Neural crest cell (in vitro differentiated cells): ENCODE results near the gene REPS1. TPM values are rescaled to one million over a fixed set of nuclear protein-coding genes. Genes with fewer than 3 reads are reported as not detected.
"Not testable (repeated sequence)": the region's sequence is repeated elsewhere in the genome, so short reads cannot be mapped to it uniquely, and the experiment has no call there.

Experiments
- DNase-seq: peaks from one replicate; pipeline ENCODE4 v3.0.0; 2021; ENCODE audit warnings: low read depth, mixed read lengths, low spot score
- H3K27ac Mint-ChIP-seq: one replicate; pipeline ENCODE4 v1.8.0; 2021; ENCODE audit warnings: mild to moderate bottlenecking, mixed read lengths; ENCODE audit not compliant: unreplicated experiment
- H3K27me3 Mint-ChIP-seq: 2 replicates; pipeline ENCODE4 v1.8.0; 2021; ENCODE audit warnings: low read depth, mild to moderate bottlenecking, mixed read lengths
- H3K36me3 Mint-ChIP-seq: 2 replicates; pipeline ENCODE4 v1.8.0; 2021; ENCODE audit warnings: low read depth, mild to moderate bottlenecking, mixed read lengths
- H3K4me1 Mint-ChIP-seq: 2 replicates; pipeline ENCODE4 v1.8.0; 2021; ENCODE audit warnings: mixed read lengths
- H3K4me3 Mint-ChIP-seq: one replicate; pipeline ENCODE4 v1.8.0; 2021; ENCODE audit warnings: mild to moderate bottlenecking, mixed read lengths
- H3K9me3 Mint-ChIP-seq: 2 replicates; pipeline ENCODE4 v1.8.0; 2021; ENCODE audit warnings: mixed read lengths
- CTCF ChIP-seq: fragments of 200-600 bp; sonication (generic); conservative IDR thresholded peaks from 2 replicates; pipeline ENCODE4 v1.5.0; 2021; ENCODE audit warnings: antibody characterized with exemption, mild to moderate bottlenecking
- total RNA-seq: library from RNA; stranded (reverse); gene quantifications from 2 replicates; pipeline ENCODE4 v1.2.1, GENCODE V29; 2021

Gene REPS1
- total RNA-seq, 1 donor from 2014 or later: 61.1 TPM

GRCh38 chr6:139028658-139029469, 40.8 kb upstream of the REPS1 start, which contains the start of gene ABRACL:
TSS of gene ABRACL (plus strand) at chr6:139028745. CDS start at chr6:139034161, 5,416 bp downstream.
- peak; percentile 45 for DNase-seq
- H3K27ac Mint-ChIP-seq: peak within 1 kb of the TSS; percentile 97
- H3K4me1 Mint-ChIP-seq: peaks cover 27% of the 10 kb centered on the region
- no peaks in the 10 kb centered on the region for H3K9me3 Mint-ChIP-seq
- H3K36me3 Mint-ChIP-seq: peaks cover under 1% of the 10 kb centered on the region
- TF ChIP-seq CTCF: no peak
- H3K4me3 Mint-ChIP-seq: peak within 1 kb of the TSS; percentile 97
- H3K27me3 Mint-ChIP-seq: no peaks in the 10 kb centered on the region

- H3K9me3 Mint-ChIP-seq: no peaks in the 10 kb centered on the region
- H3K4me1 Mint-ChIP-seq: peaks cover 22% of the 10 kb centered on the region
- DNase-seq: no peak
- no peak for TF ChIP-seq CTCF
- peak overlapping the region; percentile 97 for H3K27ac Mint-ChIP-seq
- no peaks in the 10 kb centered on the region for H3K36me3 Mint-ChIP-seq
- peak overlapping the region; percentile 97 for H3K4me3 Mint-ChIP-seq
- no peaks in the 10 kb centered on the region for H3K27me3 Mint-ChIP-seq
Observed at GRCh38 chr6:139028215-139028657, 40.2 kb upstream of the REPS1 start.

- H3K9me3 Mint-ChIP-seq: no peaks in the 10 kb centered on the region
- no peak for DNase-seq
Observed at GRCh38 chr6:139027620-139028182, 39.6 kb upstream of the REPS1 start.

GRCh38 chr6:139025416-139025815, 37.4 kb upstream of the REPS1 start:
- peaks cover 15% of the 10 kb centered on the region for H3K4me1 Mint-ChIP-seq
- not testable (repeated sequence) for H3K36me3 Mint-ChIP-seq, DNase-seq, H3K27ac Mint-ChIP-seq, H3K27me3 Mint-ChIP-seq, H3K4me3 Mint-ChIP-seq, H3K9me3 Mint-ChIP-seq

More at GRCh38 chr6:139027620-139028182, 39.6 kb upstream of the REPS1 start:
- Mint-ChIP-seq H3K36me3 (no peaks in the 10 kb centered on the region), H3K27me3 (no peaks in the 10 kb centered on the region), H3K4me1 (peaks cover 18% of the 10 kb centered on the region), H3K27ac (peak overlapping the region; percentile 97), H3K4me3 (peak overlapping the region; percentile 97)
- TF ChIP-seq CTCF: no peak

- H3K4me1 Mint-ChIP-seq: peaks cover 17% of the 10 kb centered on the region
- DNase-seq: no peak
- H3K27ac Mint-ChIP-seq: no peak overlapping the region
- H3K4me3 Mint-ChIP-seq: no peak overlapping the region
- no peak for TF ChIP-seq CTCF
- H3K9me3 Mint-ChIP-seq: peaks cover 2% of the 10 kb centered on the region
- no peaks in the 10 kb centered on the region for H3K27me3 Mint-ChIP-seq
- H3K36me3 Mint-ChIP-seq: no peaks in the 10 kb centered on the region
Observed at GRCh38 chr6:139020689-139021088, 32.6 kb upstream of the REPS1 start.

- no peak overlapping the region for H3K4me3 Mint-ChIP-seq
- no peak for DNase-seq
- peaks cover 17% of the 10 kb centered on the region for H3K4me1 Mint-ChIP-seq
- H3K27me3 Mint-ChIP-seq: no peaks in the 10 kb centered on the region
- TF ChIP-seq CTCF: no peak
- no peak overlapping the region for H3K27ac Mint-ChIP-seq
- H3K9me3 Mint-ChIP-seq: peaks cover 2% of the 10 kb centered on the region
- no peaks in the 10 kb centered on the region for H3K36me3 Mint-ChIP-seq
Observed at GRCh38 chr6:139019722-139020121, 31.7 kb upstream of the REPS1 start.
